H9 (cell line): ENCODE data around the gene TFF1. TPM values are rescaled to one million over a fixed set of nuclear protein-coding genes. Genes with fewer than 3 reads are reported as not detected.

Source experiments
- DNase-seq: peaks from one replicate; pipeline ENCODE4 v3.0.0-alpha.2; 2017
- H2AFZ ChIP-seq: one replicate; pipeline ENCODE4 v1.6.1; 2013; ENCODE audit warnings: mild to moderate bottlenecking, low read length, control low read depth, moderate library complexity
- H2AK5ac ChIP-seq: 2 replicates; pipeline ENCODE4 v1.6.1; 2013; ENCODE audit warnings: low read length, control low read depth, mixed read lengths; ENCODE audit not compliant: insufficient read length
- H2BK120ac ChIP-seq: one replicate; pipeline ENCODE4 v1.6.1; 2013; ENCODE audit warnings: low read depth, mild to moderate bottlenecking, low read length, control low read depth, inconsistent platforms; ENCODE audit not compliant: poor library complexity, severe bottlenecking
- H2BK12ac ChIP-seq: 2 replicates; pipeline ENCODE4 v1.6.1; 2013; ENCODE audit warnings: low read length, control low read depth, mixed read lengths, low read depth; ENCODE audit not compliant: insufficient read length
- H2BK15ac ChIP-seq: 2 replicates; pipeline ENCODE4 v1.6.1; 2013; ENCODE audit warnings: low read depth, low read length, control low read depth
- H2BK20ac ChIP-seq: one replicate; pipeline ENCODE4 v1.6.1; 2013; ENCODE audit warnings: low read depth, mild to moderate bottlenecking, low read length, control low read depth, inconsistent platforms; ENCODE audit not compliant: poor library complexity, severe bottlenecking
- H2BK5ac ChIP-seq: 2 replicates; pipeline ENCODE4 v1.6.1; 2013; ENCODE audit warnings: low read length, control low read depth, mixed read lengths; ENCODE audit not compliant: insufficient read length
- H3K14ac ChIP-seq: 2 replicates; pipeline ENCODE4 v1.6.1; 2013; ENCODE audit warnings: low read length, control low read depth; ENCODE audit not compliant: insufficient read depth
- H3K18ac ChIP-seq: 2 replicates; pipeline ENCODE4 v1.6.1; 2013; ENCODE audit warnings: low read depth, mild to moderate bottlenecking, mixed read lengths, low read length, control low read depth; ENCODE audit not compliant: insufficient read length
- H3K23ac ChIP-seq: 2 replicates; pipeline ENCODE4 v1.6.1; 2013; ENCODE audit warnings: low read length, control low read depth, mixed read lengths, low read depth; ENCODE audit not compliant: insufficient read length
- H3K23me2 ChIP-seq: 2 replicates; pipeline ENCODE4 v1.6.1; 2013; ENCODE audit warnings: low read depth, mild to moderate bottlenecking, mixed read lengths, low read length, control low read depth; ENCODE audit not compliant: insufficient read length, poor library complexity, severe bottlenecking
- H3K27ac ChIP-seq: 2 replicates; pipeline ENCODE4 v1.5.1; 2013; ENCODE audit warnings: low read length, control low read depth, mixed read lengths, low read depth; ENCODE audit not compliant: insufficient read length
- H3K27me3 ChIP-seq: 2 replicates; pipeline ENCODE4 v1.6.1; 2013; ENCODE audit warnings: low read length, control low read depth, inconsistent platforms; ENCODE audit not compliant: insufficient read depth
- H3K4ac ChIP-seq: 2 replicates; pipeline ENCODE4 v1.6.1; 2013; ENCODE audit warnings: low read depth, mild to moderate bottlenecking, control low read depth, inconsistent platforms, low read length, moderate library complexity
- H3K4me1 ChIP-seq: 2 replicates; pipeline ENCODE4 v1.6.1; 2013; ENCODE audit warnings: low read length, control low read depth, inconsistent platforms; ENCODE audit not compliant: insufficient read depth
- H3K4me2 ChIP-seq: 2 replicates; pipeline ENCODE4 v1.6.1; 2013; ENCODE audit warnings: low read length, control low read depth, mixed read lengths; ENCODE audit not compliant: insufficient read length, insufficient read depth
- H3K56ac ChIP-seq: 2 replicates; pipeline ENCODE4 v1.6.1; 2013; ENCODE audit warnings: low read depth, mild to moderate bottlenecking, mixed read lengths, low read length, control low read depth; ENCODE audit not compliant: insufficient read length
- H3K79me1 ChIP-seq: 2 replicates; pipeline ENCODE4 v1.6.1; 2013; ENCODE audit warnings: low read depth, mild to moderate bottlenecking, moderate library complexity, low read length, control low read depth, inconsistent platforms; ENCODE audit not compliant: insufficient read depth, poor library complexity, severe bottlenecking
- H3K79me2 ChIP-seq: 2 replicates; pipeline ENCODE4 v1.6.1; 2013; ENCODE audit warnings: low read length, control low read depth, inconsistent platforms; ENCODE audit not compliant: insufficient read depth
- H3K9ac ChIP-seq: 2 replicates; pipeline ENCODE4 v1.6.1; 2013; ENCODE audit warnings: low read length, control low read depth, mixed read lengths; ENCODE audit not compliant: insufficient read length; ENCODE audit errors: extremely low read depth
- H3K9me3 ChIP-seq: one replicate; pipeline ENCODE4 v1.6.1; 2013; ENCODE audit warnings: low read depth, low read length, inconsistent platforms; ENCODE audit not compliant: control insufficient read depth
- H3T11ph ChIP-seq: one replicate; pipeline ENCODE4 v1.6.1; 2013; ENCODE audit warnings: mild to moderate bottlenecking, low read length, control low read depth, inconsistent platforms
- H4K20me1 ChIP-seq: one replicate; pipeline ENCODE4 v1.6.1; 2013; ENCODE audit not compliant: control insufficient read depth, insufficient read length, insufficient read depth
- H4K5ac ChIP-seq: 2 replicates; pipeline ENCODE4 v1.6.1; 2013; ENCODE audit warnings: low read depth, mild to moderate bottlenecking, mixed read lengths, low read length, control low read depth; ENCODE audit not compliant: insufficient read length
- H4K8ac ChIP-seq: replicated peaks from 2 replicates; pipeline ENCODE4 v1.6.1; 2013; ENCODE audit warnings: low read length, control low read depth, mixed read lengths, low read depth; ENCODE audit not compliant: insufficient read length
- H4K91ac ChIP-seq: 2 replicates; pipeline ENCODE4 v1.6.1; 2013; ENCODE audit warnings: low read depth, mild to moderate bottlenecking, moderate library complexity, mixed read lengths, low read length, control low read depth; ENCODE audit not compliant: insufficient read length
- H3K27ac Mint-ChIP-seq, 3 experiments: 2 replicates in 2 of 3; 3 replicates in 1 of 3; pipeline ENCODE4 v1.8.0; 2020 to 2021; ENCODE audit warnings: mixed read lengths in 3 of 3, mild to moderate bottlenecking in 1 of 3, moderate library complexity in 1 of 3
- H3K27me3 Mint-ChIP-seq: 2 replicates; pipeline ENCODE4 v1.8.0; 2021; ENCODE audit warnings: low read depth, mild to moderate bottlenecking, moderate library complexity, mixed read lengths
- H3K36me3 Mint-ChIP-seq, 3 experiments: 2 replicates in 2 of 3; 3 replicates in 1 of 3; pipeline ENCODE4 v1.8.0; 2020 to 2021; ENCODE audit warnings: low read depth in 3 of 3, mixed read lengths in 3 of 3; ENCODE audit not compliant: insufficient read depth in 1 of 3
- H3K4me1 Mint-ChIP-seq, 2 experiments: 2 replicates each; pipeline ENCODE4 v1.8.0; 2020; ENCODE audit warnings: mixed read lengths in 2 of 2
- H3K4me3 Mint-ChIP-seq, 2 experiments: 2 replicates in 1 of 2; 3 replicates in 1 of 2; pipeline ENCODE4 v1.8.0; 2020 to 2021; ENCODE audit warnings: mild to moderate bottlenecking in 2 of 2, mixed read lengths in 2 of 2, moderate library complexity in 1 of 2
- H3K9me3 Mint-ChIP-seq, 2 experiments: 2 replicates in 1 of 2; 3 replicates in 1 of 2; pipeline ENCODE4 v1.8.0; 2020; ENCODE audit warnings: mild to moderate bottlenecking in 2 of 2, mixed read lengths in 2 of 2, moderate library complexity in 1 of 2
- CTCF ChIP-seq: fragments of 200-600 bp; sonication (generic); conservative IDR thresholded peaks from 3 replicates; pipeline ENCODE4 v1.8.0; 2021; ENCODE audit warnings: antibody characterized with exemption, mild to moderate bottlenecking
- WGBS: extraction: QIAGEN DNeasy Blood & Tissue Kit; methylation state at CpG from one replicate; pipeline ENCODE4 v1.1.7; 2013; ENCODE audit warnings: missing lambda C conversion rate, low lambda C conversion rate, mixed read lengths; ENCODE audit not compliant: insufficient read length; ENCODE audit errors: extremely low coverage; 5-methylcytosine and 5-hydroxymethylcytosine counted together
- total RNA-seq: library from RNA; stranded (reverse); gene quantifications from 2 replicates; pipeline ENCODE4 v1.2.1, GENCODE V29; 2021

The TFF1 gene
- total RNA-seq, 1 experiment from 2014 or later, result not detected

GRCh38 chr21:42388740-42389448, 22.6 kb upstream of the TFF1 start:
- Histone ChIP-seq H3K4ac (no peak overlapping the region), H3K56ac (no peak overlapping the region), H2BK20ac (no peak overlapping the region), H4K20me1 (peaks cover 2% of the 10 kb centered on the region), H2BK12ac (no peak overlapping the region), H2AK5ac (no peak overlapping the region), H3K27ac (no peak overlapping the region), H3K23me2 (no peaks in the 10 kb centered on the region), H3K14ac (no peak overlapping the region), H3K4me2 (peak overlapping the region; percentile 8), H2BK5ac (no peak overlapping the region), H2AFZ (no peak overlapping the region), H3K4me1 (peaks cover 6% of the 10 kb centered on the region; the same call in 1 of the 2 replicates), H3K9me3 (no peaks in the 10 kb centered on the region), H3K18ac (peak overlapping the region; percentile 10), H4K8ac (no peak overlapping the region), H4K5ac (no peak overlapping the region), H2BK120ac (no peak overlapping the region), H3K23ac (no peak overlapping the region), H3K79me2 (no peaks in the 10 kb centered on the region), H4K91ac (peak overlapping the region; percentile 23), H3T11ph (no peak overlapping the region), H3K79me1 (no peaks in the 10 kb centered on the region), H2BK15ac (no peak overlapping the region), H3K9ac (no peak overlapping the region), H3K27me3 (no peaks in the 10 kb centered on the region)
- Mint-ChIP-seq H3K9me3 (peaks cover 0 to 7% of the 10 kb centered on the region in 2 experiments; a peak in 1 of 5 replicates), H3K4me3 (peak overlapping the region in 1 of 2 experiments; percentile 40; a peak in 2 of 5 replicates), H3K27me3 (peaks cover 25% of the 10 kb centered on the region), H3K27ac (peak overlapping the region; percentile 57 to 89 (median 76); a peak in 3 of 7 replicates), H3K36me3 (peaks cover 0 to 2% (median 0%) of the 10 kb centered on the region in 3 experiments; a peak in 3 of 7 replicates), H3K4me1 (peaks cover 38 to 40% of the 10 kb centered on the region in 2 experiments)
- no peak for DNase-seq
- no CpG with 5 or more reads among the region's 20 CpGs for WGBS
- no peak for TF ChIP-seq CTCF
